Psoas muscle (tissue), 8 donors: ENCODE measurements around the gene SLC6A7. TPM values are rescaled to one million over a fixed set of nuclear protein-coding genes. Genes with fewer than 3 reads are reported as not detected.

Source experiments
- ATAC-seq, 4 donors: fragments of 200-7000 bp; cut with Tn5 transposase; one replicate each; pipeline ENCODE4 v1.9.1; 2020; ENCODE audit warnings: moderate library complexity in 3 of 4, mild to moderate bottlenecking in 2 of 4
- DNase-seq, 2 donors: peaks; one replicate each; pipeline ENCODE4 v3.0.0-alpha.2; 2020
- H3K27ac ChIP-seq: fragments of 200-600 bp; one replicate; pipeline ENCODE4 v1.8.0; 2022
- H3K27me3 ChIP-seq, 3 donors: fragments of 200-600 bp in 1 of 3; one replicate each; pipeline versions ENCODE4 v1.6.1 to v1.8.0; 2013 to 2022; ENCODE audit warnings: low read length in 2 of 3, mild to moderate bottlenecking in 2 of 3, moderate library complexity in 1 of 3; ENCODE audit not compliant: insufficient read depth in 3 of 3
- H3K36me3 ChIP-seq, 2 donors: fragments of 200-600 bp in 1 of 2; one replicate each; pipeline versions ENCODE4 v1.6.1 to v1.8.0; 2013 to 2022; ENCODE audit warnings: low read depth in 1 of 2, mild to moderate bottlenecking in 1 of 2, moderate library complexity in 1 of 2; ENCODE audit not compliant: insufficient read depth in 1 of 2
- H3K4me1 ChIP-seq: fragments of 200-600 bp; one replicate; pipeline ENCODE4 v1.8.0; 2022
- H3K4me3 ChIP-seq: fragments of 200-600 bp; one replicate; pipeline ENCODE4 v1.8.0; 2022; ENCODE audit warnings: mild to moderate bottlenecking
- H3K9me3 ChIP-seq: fragments of 200-600 bp; one replicate; pipeline ENCODE4 v1.8.0; 2022
- WGBS, 3 donors: extraction: QIAGEN DNeasy Blood & Tissue Kit; methylation state at CpG; one replicate each; pipeline versions ENCODE4 v1.1.6 to v1.1.7; 2013; 5-methylcytosine and 5-hydroxymethylcytosine counted together
- intact Hi-C, 2 donors: fragments of 100-400 bp; cut with DNase I; formaldehyde crosslinking; loops; one replicate each; pipeline versions ENCODE4 v1.11.0 to v1.14.2; 2022
- polyA plus RNA-seq, 3 donors: library from polyadenylated mRNA; stranded (reverse); fragments of 200-250 nt; gene quantifications; one replicate each; pipeline ENCODE4 v1.2.3, GENCODE V29; 2013
- total RNA-seq, 4 donors: library from RNA; stranded (reverse); fragmentation: NEBNext Ultra II Directional in 2 of 4; extraction: Animal tissue kit (Norgen Biotek cat#: 25700) in 2 of 4; gene quantifications; one replicate each; pipeline versions ENCODE4 v1.2.1 to v1.2.4, GENCODE V29; 2021 to 2023
- TF ChIP-seq, protein P1 (sequence below): fragments of 200-600 bp; IDR thresholded peaks from one replicate; pipeline ENCODE4 v1.8.0; 2022; ENCODE audit warnings: antibody characterized with exemption
- donor health status: healthy with polysubstance abuse.
- donor health status: DM: no; HTN: no; CAD: no; lungs with moderate emphysema.
- donor health status: Bipolar disorder and iron deficiency.
- donor health status: healthy.
- donor health status: DM: yes; HTN: yes; CAD: no.
- donor health status: DM: no; HTN: no; CAD: no.
- donor health status: DM: no; HTN: no; CAD: no.
- donor health status: DM: yes; HTN: yes; CAD: no.

Gene SLC6A7
- total and polyA plus RNA-seq, 7 donors = not detected

DNA sequence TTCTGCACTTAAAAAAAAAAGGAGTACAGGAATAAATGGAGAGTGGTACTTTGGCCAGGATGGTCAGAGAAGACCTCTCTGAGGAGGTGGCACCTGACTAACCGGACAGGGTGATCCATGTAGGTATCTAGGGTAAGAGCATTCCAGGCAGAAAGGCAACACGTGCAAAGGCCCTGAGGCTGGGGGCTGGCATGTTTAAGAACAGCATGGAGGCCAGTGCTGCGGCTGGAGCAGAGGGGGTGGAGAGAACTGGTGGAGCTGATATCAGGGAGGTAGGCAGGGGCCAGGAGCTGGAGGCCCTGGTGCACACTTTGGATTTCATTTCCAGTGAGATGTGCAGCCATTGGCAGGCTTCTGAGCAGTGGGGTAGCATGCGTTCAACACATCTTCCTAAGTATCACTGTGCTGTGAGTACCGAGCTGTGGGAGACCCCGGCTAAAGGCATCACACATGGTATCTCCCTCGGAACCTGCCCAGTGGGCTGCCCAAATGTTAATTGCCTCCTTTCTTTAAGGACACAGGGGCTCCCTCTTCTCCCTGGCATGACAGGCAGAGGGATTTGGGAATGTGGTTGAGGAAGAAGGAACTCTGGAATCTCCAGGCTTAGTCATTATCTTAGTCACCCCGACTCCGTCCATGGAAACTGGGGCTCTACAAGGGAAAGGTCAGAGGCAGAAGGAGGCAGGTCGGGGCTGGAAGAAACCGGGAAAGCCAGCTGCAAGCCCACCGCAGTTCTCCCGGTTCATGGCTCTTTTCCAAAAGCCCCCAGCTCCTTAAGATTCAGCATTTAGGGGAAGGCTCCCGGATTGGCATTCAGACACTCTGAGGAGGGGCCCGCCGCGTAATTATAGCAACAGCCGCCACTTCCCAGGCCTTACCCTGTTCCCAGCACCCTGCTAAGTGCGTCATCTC is 18.6 kb downstream of the SLC6A7 start:
- intact Hi-C loops = no loop called here
- ATAC-seq = no peak
- H3K27ac ChIP-seq = no peak overlapping the region
- H3K9me3 ChIP-seq = no peaks in the 10 kb centered on the region
- H3K4me1 ChIP-seq = no peaks in the 10 kb centered on the region
- DNase-seq = no peak
- TF ChIP-seq, protein P1, sequence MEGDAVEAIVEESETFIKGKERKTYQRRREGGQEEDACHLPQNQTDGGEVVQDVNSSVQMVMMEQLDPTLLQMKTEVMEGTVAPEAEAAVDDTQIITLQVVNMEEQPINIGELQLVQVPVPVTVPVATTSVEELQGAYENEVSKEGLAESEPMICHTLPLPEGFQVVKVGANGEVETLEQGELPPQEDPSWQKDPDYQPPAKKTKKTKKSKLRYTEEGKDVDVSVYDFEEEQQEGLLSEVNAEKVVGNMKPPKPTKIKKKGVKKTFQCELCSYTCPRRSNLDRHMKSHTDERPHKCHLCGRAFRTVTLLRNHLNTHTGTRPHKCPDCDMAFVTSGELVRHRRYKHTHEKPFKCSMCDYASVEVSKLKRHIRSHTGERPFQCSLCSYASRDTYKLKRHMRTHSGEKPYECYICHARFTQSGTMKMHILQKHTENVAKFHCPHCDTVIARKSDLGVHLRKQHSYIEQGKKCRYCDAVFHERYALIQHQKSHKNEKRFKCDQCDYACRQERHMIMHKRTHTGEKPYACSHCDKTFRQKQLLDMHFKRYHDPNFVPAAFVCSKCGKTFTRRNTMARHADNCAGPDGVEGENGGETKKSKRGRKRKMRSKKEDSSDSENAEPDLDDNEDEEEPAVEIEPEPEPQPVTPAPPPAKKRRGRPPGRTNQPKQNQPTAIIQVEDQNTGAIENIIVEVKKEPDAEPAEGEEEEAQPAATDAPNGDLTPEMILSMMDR = no peak
- 74 to 81% (median 75%) methylated on average over 19 of the region's 19 CpGs for WGBS, 3 donors
- H3K36me3 ChIP-seq = no peaks in the 10 kb centered on the region
- no peaks in the 10 kb centered on the region for H3K27me3 ChIP-seq
- no peak overlapping the region for H3K4me3 ChIP-seq

DNA sequence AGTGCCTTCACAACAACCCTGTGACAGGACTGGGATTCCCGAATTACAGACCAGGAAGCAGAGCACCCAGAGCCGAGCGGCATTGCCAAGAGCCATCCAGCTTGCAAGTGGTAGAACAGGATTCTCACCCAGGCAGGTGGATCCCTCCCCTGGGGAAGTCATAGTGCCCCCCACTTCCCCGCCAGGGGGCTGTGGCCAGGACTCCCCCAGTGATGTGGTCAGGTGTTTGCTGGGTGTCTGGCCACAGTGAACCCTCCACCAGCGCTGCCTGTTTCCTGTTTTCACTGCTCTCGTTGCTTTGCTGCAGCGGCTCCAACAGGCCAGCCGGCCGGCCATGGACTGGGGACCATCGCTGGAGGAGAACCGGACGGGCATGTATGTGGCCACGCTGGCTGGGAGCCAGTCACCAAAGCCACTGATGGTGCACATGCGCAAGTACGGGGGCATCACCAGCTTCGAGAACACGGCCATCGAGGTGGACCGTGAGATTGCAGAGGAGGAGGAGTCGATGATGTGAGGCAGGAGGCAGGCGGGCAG is 19.3 kb downstream of the SLC6A7 start:
- Histone ChIP-seq H3K4me1 (no peaks in the 10 kb centered on the region), H3K9me3 (no peaks in the 10 kb centered on the region), H3K36me3 (no peaks in the 10 kb centered on the region), H3K27me3 (no peaks in the 10 kb centered on the region), H3K27ac (no peak overlapping the region), H3K4me3 (no peak overlapping the region)
- DNase-seq = no peak
- intact Hi-C loops = no loop called here
- TF ChIP-seq, protein P1 = no peak
- WGBS, 3 donors = 76 to 85% (median 80%) methylated on average over 21 of the region's 21 CpGs
- ATAC-seq = peak in 1 of 4 donors; percentile 12

DNA sequence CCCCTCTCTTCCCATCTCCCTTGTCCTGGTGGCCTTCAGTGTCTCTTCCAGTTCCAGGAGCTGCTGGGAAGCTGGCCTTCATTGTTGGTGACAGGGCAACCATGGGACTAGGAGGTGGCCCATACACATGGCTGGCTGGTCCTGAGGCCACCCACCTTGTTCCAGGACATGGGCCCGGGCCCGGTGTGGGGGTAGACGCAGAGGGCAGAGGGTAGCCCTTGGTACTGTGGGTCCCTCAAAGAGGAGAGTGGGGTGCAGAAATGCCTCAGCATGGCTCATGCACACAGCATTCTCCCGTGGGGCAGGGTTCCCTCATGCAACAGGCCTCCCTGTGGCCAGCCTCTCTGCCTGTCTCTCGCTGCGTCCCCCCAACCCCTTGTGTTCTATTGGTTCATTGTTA is 20.8 kb downstream of the SLC6A7 start:
- TF ChIP-seq, protein P1 = no peak
- DNase-seq = no peak

DNA sequence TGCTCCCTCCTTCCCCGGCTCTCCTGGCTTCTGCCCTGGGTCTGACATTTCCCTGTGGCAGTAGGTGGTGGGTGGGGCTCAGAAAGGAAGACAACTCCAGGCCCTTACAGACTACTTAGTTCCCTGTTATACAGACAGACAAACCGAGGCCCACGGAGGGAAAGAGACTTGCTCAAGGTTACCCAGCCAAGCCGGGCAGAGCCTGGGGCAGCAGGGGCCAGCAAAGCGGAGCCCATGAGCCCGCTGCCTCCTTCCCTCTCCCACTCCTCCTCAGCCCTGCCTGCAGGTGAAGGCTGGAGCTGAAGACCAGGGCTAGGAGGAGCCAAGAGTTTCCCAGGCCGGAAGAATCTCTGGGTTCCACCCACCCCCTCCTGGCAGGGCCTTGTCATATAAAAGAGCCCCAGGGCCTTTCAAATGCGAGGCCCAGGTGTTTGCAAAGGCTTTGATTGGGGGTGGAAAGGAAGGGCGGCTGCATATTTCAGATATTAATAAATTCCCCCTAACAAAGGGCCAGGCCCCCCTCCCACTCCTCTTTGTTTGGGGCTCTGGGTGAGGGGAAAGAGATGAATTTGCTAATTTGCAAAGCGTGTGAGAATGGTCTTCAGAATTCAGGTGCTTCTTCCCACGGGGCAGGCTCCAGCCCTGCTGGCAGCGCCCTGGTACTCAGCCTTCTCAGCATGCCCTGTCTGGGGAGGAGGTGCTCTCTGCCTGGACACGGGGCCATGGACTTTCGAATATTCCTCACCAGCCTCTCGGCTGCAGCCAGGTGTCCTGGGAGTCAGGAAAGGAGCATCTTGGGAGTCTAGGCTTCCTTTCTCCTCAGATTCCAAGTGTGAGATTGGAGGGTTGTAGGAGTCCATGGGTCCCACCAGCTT is 21.5 kb downstream of the SLC6A7 start:
- Histone ChIP-seq H3K4me3 (no peak overlapping the region), H3K9me3 (no peaks in the 10 kb centered on the region), H3K27ac (no peak overlapping the region), H3K4me1 (no peaks in the 10 kb centered on the region), H3K27me3 (no peaks in the 10 kb centered on the region), H3K36me3 (no peaks in the 10 kb centered on the region)
- DNase-seq = no peak
- 86 to 91% (median 90%) methylated on average over 15 of the region's 15 CpGs for WGBS, 3 donors
- TF ChIP-seq, protein P1 = no peak
- ATAC-seq = no peak
- intact Hi-C loops = no loop called here

More for the DNA sequence above, 20.8 kb downstream of the SLC6A7 start:
- Histone ChIP-seq H3K4me1 (no peaks in the 10 kb centered on the region), H3K27me3 (no peaks in the 10 kb centered on the region), H3K4me3 (no peak overlapping the region), H3K27ac (no peak overlapping the region), H3K9me3 (no peaks in the 10 kb centered on the region), H3K36me3 (no peaks in the 10 kb centered on the region)
- no peak for ATAC-seq
- 86 to 93% (median 89%) methylated on average over 6 of the region's 6 CpGs for WGBS, 3 donors
- intact Hi-C loops = no loop called here
